Activated T-cell treated with anti-CD3 and anti-CD28 coated beads, Interleukin-2, amount 50 U/mL, for 4 hours (primary cell): Measurements from ENCODE around the gene C1orf232. TPM values are rescaled to one million over a fixed set of nuclear protein-coding genes. Genes with fewer than 3 reads are reported as not detected.

ENCODE experiments used
- total RNA-seq, 3 donors: library from RNA; stranded (reverse); gene quantifications; one replicate each; pipeline ENCODE4 v1.2.1, GENCODE V29; 2021

Gene C1orf232
- total RNA-seq, 3 donors from 2014 or later, result not detected

Other genes starting within 250 kb of the C1orf232 start
- gene PAFAH2, start 170.9 kb downstream of the C1orf232 start, total RNA-seq, result 10 to 100 TPM in 1 of 3 donors, 1 to 10 TPM in 2; 7.1 to 10.4 (median 8.3) TPM
- gene EXTL1, start 147.2 kb downstream of the C1orf232 start, total RNA-seq, result not detected
- gene SLC30A2, start 122.8 kb downstream of the C1orf232 start, total RNA-seq, result not detected
- not detected for gene TRIM63, start 101.3 kb downstream of the C1orf232 start, total RNA-seq
- 10 to 100 TPM in 2 of 3 donors, 1 to 10 TPM in 1; 9.6 to 13.5 (median 12.2) TPM for gene PDIK1L, start 57.1 kb downstream of the C1orf232 start, total RNA-seq
- not detected for gene FAM110D, start 9.9 kb downstream of the C1orf232 start, total RNA-seq
- gene ZNF593, start 945 bp upstream of the C1orf232 start, total RNA-seq, result 100 to 1,000 TPM; 121 to 151 (median 139) TPM
- gene ZNF593OS, start 2.9 kb upstream of the C1orf232 start, total RNA-seq, result not detected
- 1 to 10 TPM; 4.3 to 6.1 (median 5.1) TPM for gene CNKSR1, start 8.5 kb upstream of the C1orf232 start, total RNA-seq
- not detected for gene CATSPER4, start 21.6 kb upstream of the C1orf232 start, total RNA-seq
- gene CEP85, start 65.2 kb upstream of the C1orf232 start, total RNA-seq, result 10 to 100 TPM; 25.5 to 28.7 (median 25.7) TPM
- gene SH3BGRL3, start 111.1 kb upstream of the C1orf232 start, total RNA-seq, result 100 to 1,000 TPM; 324 to 352 (median 326) TPM
- 10 to 100 TPM; 17.4 to 21.1 (median 19.9) TPM for gene UBXN11, start 137.7 kb upstream of the C1orf232 start, total RNA-seq
- 10 to 100 TPM; 82.3 to 99.4 (median 93.8) TPM for gene CD52, start 149.0 kb upstream of the C1orf232 start, total RNA-seq
- under 1 TPM; 0.16 to 0.45 (median 0.30) TPM for gene CRYBG2, start 185.2 kb upstream of the C1orf232 start, total RNA-seq
- under 1 TPM; 0.11 to 0.30 (median 0.13) TPM for gene ZNF683, start 203.8 kb upstream of the C1orf232 start, total RNA-seq
- under 1 TPM; 0.37 to 0.57 (median 0.46) TPM for gene LIN28A, start 241.9 kb upstream of the C1orf232 start, total RNA-seq